GM19099 (cell line): ENCODE measurements around the gene BBS9.

Experiments
- POLR2A ChIP-seq: IDR thresholded peaks from 3 replicates; pipeline ENCODE4 v1.6.1; 2011; ENCODE audit warnings: low read depth; ENCODE audit not compliant: insufficient read length; ENCODE audit errors: extremely low read depth

Gene BBS9

GRCh38 chr7:33646891-33647391, 517.6 kb downstream of the BBS9 start:
- TF ChIP-seq POLR2A, result no peak

- no peak for TF ChIP-seq POLR2A
Observed at GRCh38 chr7:33649476-33650441, 520.4 kb downstream of the BBS9 start.

DNA sequence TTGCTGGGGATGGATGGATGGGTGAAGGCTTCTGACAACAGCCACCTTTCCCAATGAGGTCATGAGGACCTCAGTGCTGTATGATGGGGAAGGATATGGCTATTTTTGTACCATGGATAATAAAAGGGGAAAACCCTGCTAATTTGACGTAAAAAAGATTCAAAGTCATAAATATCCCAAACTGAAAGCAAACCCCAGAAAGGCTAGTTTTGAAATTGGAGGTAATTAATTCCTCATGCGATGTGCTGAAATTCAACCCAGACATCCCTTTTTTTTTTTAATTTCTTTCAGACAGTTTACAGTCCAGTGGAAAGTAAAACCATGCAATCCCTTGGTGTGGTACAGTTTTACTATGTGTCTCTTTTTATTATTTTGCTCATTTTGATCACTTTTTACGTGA, 521.5 kb downstream of the BBS9 start:
- no peak for TF ChIP-seq POLR2A

DNA sequence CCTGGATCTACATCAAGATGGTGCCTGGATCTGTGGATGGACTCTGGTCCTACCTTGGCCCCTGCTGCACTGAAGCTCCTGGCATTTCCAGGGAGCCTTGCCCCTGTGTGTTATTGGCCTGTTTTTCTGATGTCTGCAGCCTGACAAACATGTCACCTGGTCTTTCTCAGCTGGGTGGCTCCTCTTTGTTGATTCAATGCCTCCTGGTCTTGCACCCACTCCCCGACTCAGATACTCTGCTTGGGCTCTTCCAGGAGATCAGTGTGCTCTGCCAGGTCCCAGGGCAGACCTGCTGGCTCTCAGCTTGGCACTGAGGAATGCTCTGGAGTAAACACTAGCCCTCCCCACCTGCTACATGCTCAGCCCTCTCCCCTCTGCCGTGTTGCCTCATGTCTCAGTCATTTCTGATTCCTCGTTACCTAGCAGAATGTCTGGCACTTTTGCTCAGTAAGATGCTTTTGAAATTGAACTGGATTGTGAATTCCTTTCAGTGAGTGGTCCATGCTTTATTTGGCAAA, 522.7 kb downstream of the BBS9 start:
- TF ChIP-seq POLR2A, result no peak

- TF ChIP-seq POLR2A, result no peak
Observed at GRCh38 chr7:33654676-33655075, 525.3 kb downstream of the BBS9 start.
